ENCODE data around the gene SLC29A3.

GRCh38 chr10:71314694-71315225 is 4.3 kb upstream of the SLC29A3 start:
- TF ChIP-seq POLR2A (IDR thresholded peaks at IDR 0.05): no peak
- TF ChIP-seq, protein P1, sequence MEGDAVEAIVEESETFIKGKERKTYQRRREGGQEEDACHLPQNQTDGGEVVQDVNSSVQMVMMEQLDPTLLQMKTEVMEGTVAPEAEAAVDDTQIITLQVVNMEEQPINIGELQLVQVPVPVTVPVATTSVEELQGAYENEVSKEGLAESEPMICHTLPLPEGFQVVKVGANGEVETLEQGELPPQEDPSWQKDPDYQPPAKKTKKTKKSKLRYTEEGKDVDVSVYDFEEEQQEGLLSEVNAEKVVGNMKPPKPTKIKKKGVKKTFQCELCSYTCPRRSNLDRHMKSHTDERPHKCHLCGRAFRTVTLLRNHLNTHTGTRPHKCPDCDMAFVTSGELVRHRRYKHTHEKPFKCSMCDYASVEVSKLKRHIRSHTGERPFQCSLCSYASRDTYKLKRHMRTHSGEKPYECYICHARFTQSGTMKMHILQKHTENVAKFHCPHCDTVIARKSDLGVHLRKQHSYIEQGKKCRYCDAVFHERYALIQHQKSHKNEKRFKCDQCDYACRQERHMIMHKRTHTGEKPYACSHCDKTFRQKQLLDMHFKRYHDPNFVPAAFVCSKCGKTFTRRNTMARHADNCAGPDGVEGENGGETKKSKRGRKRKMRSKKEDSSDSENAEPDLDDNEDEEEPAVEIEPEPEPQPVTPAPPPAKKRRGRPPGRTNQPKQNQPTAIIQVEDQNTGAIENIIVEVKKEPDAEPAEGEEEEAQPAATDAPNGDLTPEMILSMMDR (IDR thresholded peaks at IDR 0.05): no peak
